Measurements from ENCODE around the gene CDKN2AIPNL.

Gene CDKN2AIPNL

GRCh38 chr5:134411546-134412266 lies at the start of gene CDKN2AIPNL:
Gene CDKN2AIPNL, minus strand, starts transcription at chr5:134411881. Its CDS starts 27 bp downstream, at chr5:134411854.
- peak; percentile 64 for DNase-seq

- no peak for DNase-seq
These were observed 48.9 kb upstream of the CDKN2AIPNL start for GRCh38 chr5:134460551-134460950.

GRCh38 chr5:134459491-134459890 lies 47.8 kb upstream of the CDKN2AIPNL start:
- no peak for DNase-seq

GRCh38 chr5:134459010-134459403 lies 47.3 kb upstream of the CDKN2AIPNL start:
- no peak for DNase-seq

GRCh38 chr5:134458234-134459009 lies 46.7 kb upstream of the CDKN2AIPNL start:
- DNase-seq, result no peak

GRCh38 chr5:134457801-134458200 lies 46.1 kb upstream of the CDKN2AIPNL start:
- no peak for DNase-seq

GRCh38 chr5:134456825-134457224 lies 45.1 kb upstream of the CDKN2AIPNL start:
- DNase-seq, result no peak

- DNase-seq, result no peak
These were observed 43.8 kb upstream of the CDKN2AIPNL start for GRCh38 chr5:134455466-134455865.

GRCh38 chr5:134453016-134453415 lies 41.3 kb upstream of the CDKN2AIPNL start:
- no peak for DNase-seq

- no peak for DNase-seq
These were observed 40.3 kb upstream of the CDKN2AIPNL start for GRCh38 chr5:134451936-134452505.

GRCh38 chr5:134451225-134451935 lies 39.7 kb upstream of the CDKN2AIPNL start:
- DNase-seq, result no peak

- DNase-seq, result no peak
These were observed 38.7 kb upstream of the CDKN2AIPNL start for GRCh38 chr5:134450374-134450773.

GRCh38 chr5:134449167-134449566 lies 37.5 kb upstream of the CDKN2AIPNL start:
- no peak for DNase-seq

GRCh38 chr5:134447815-134448520 lies 36.3 kb upstream of the CDKN2AIPNL start:
- DNase-seq, result no peak

GRCh38 chr5:134446938-134447337 lies 35.3 kb upstream of the CDKN2AIPNL start:
- DNase-seq, result no peak

GRCh38 chr5:134445856-134446818 lies 34.5 kb upstream of the CDKN2AIPNL start:
- no peak for DNase-seq

- no peak for DNase-seq
These were observed 33.3 kb upstream of the CDKN2AIPNL start for GRCh38 chr5:134444941-134445471.

GRCh38 chr5:134440201-134440755 lies 28.6 kb upstream of the CDKN2AIPNL start:
- DNase-seq, result no peak

GRCh38 chr5:134439210-134439654 lies 27.6 kb upstream of the CDKN2AIPNL start:
- peak; percentile 82 for DNase-seq

GRCh38 chr5:134438721-134439123 lies 27.0 kb upstream of the CDKN2AIPNL start:
- no peak for DNase-seq
